Activated CD4-positive, alpha-beta T cell treated with anti-CD3 and anti-CD28 coated beads, Interleukin-2, amount 50 U/mL, for 4 hours (primary cell): ENCODE results near the gene TMPRSS15.
"Not testable (repeated sequence)": the region's sequence is repeated elsewhere in the genome, so short reads cannot be mapped to it uniquely, and the experiment has no call there.

Source experiments
- DNase-seq, 2 experiments: peaks; one replicate each; pipeline ENCODE4 v3.0.0-alpha.2; 2020

Gene TMPRSS15

DNA sequence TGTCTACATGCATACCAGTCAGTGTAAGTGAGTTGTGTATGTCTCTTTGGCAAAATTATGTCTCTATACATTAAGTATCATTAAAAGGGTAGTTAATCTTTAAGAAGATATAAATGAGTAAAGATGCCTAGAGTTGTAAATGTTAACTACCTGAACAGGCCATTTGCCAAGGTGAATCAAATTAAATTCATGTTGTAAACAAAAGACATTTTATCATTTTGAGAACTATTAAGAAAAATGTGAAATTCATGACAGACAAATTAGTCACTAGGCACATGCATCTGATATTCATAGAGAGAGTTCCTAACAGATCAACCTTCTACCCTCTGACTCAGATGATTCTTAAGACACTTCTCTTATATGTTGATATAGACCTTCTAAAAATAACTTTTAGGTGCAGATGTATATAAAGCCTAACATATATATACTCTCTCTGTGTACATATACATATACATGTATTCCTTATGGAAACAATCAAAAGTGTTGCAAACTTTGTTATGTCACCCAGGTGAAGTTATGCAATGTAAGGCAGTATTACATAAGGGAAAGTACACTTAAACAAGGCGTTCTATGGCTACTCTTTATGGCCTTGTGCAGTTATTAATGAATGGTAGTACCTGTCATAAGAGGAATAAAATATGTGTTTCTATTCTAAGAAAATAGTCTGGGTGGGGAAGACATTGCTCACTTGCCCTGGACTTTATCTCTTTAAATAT is at the start of gene TMPRSS15:
TSS of gene TMPRSS15 (minus strand) at position 51 of the 716 bp plus-strand sequence. CDS start 163 bp downstream, outside the sequence.
- DNase-seq: no peak

DNA sequence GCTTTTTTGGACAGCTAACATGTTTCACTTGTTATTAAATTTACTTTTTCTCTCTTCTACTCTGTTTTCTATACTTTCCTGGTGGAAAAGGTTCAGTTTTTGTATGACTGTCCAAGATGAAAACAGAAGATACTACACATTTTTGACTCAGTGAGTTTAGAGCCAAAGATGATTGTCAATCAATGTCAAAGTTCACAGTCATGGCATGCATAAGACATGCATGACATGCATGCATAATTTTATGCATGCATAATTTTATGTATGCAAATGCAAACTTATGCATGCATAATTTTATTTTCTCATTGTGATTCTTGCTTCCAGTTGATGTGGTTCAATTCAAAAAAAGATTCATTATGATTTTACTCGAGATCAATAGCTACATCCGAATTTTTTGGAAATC is 48.1 kb upstream of the TMPRSS15 start:
- no peak for DNase-seq

DNA sequence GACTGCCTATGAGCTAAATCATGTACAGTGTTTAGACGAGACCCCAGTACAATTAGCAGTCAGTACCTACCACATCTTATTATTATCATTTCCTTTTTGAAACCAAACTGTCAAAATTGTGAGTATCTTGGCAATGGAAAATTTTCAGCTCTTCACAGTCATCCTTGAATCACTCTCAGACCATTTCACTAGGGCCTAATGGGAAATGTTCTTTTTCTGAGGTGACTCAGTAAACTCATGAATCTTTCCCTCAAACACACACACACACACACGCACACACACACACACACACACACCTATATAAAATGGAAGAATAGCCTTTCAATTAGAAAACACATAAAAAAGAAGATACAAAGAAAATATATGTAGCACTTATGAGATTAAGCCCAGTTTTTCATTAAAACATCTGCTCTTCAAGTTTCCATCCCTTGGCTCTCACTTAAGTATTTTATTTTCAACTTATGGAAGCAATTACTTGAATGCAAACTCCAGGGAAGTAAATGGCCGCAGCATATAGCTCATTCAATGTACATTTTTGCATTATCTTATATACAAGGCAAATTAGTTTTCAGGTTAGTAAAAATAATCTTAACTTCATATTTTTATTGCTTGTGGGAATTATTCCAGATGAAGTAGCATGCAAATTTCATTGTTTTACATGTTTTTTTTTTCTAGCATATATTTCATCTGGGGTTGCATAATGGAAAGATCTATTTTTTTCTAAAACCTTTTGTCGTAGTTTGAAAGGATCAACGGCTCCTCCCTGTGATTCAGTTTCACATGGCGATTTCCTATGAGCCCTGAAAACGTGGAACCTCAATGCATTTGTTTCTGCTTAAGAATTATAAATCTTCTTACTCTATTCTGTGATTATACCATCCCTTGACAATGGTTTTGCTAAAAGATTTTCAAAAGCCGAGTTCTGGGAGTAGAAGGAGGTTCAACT is 46.3 kb upstream of the TMPRSS15 start:
- DNase-seq: no peak

DNA sequence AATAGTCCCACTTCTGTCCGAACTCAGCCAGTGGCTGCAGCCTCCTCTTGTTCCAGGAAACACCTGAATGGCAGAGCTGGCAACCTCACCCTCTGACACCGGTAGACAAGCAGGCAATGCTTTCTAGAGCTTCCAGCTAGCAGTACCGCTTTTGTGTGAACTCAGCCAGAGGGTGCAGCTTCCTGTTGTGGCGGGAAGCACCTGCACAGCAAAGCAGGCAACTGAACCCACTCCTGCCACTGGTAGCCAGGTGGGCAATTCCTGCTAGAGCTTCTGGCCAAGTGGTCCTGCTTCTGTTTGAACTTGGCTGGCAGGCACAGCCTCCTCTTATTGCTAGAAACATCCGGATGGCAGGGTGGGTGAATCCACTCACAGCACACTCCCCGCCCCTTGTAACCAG is 40.1 kb upstream of the TMPRSS15 start:
- no peak for DNase-seq

DNA sequence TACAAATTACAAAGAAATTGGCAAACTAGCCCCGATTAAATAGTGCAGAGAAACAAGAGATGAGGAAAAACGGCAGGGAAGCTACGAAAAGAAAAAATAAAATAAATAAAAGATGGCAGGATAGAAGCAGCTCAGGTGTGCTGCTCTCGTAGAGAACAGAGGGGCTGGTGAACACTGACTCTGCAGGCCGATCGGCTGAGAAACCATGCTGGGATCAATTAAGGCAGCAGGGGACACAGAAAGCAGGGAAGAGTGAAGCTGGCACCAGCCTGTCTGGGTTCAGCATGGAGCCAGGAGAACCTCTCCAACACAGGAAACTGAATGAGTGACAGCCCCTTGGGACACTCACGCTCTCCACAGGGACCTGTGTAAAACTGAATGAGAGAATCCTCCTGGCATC is 39.5 kb upstream of the TMPRSS15 start:
- DNase-seq: no peak

DNA sequence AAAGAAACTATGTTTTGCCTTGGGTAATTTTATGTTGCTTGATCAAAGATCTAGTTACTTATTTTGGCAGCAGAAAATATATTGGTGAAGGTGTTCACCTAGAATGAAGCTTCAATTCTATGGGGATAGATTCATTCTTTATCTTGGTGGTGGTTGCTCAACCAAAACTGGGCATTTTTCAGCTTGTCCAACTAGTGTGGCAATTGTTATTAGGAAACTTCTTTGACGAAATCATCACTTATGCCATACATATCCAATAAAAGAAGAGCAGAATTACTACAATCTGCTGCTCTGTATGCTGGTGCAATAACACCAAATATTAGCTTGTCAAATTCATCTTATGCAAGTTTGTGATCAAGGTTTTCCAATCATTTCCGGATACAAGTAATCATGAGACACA is 26.8 kb upstream of the TMPRSS15 start:
- no peak for DNase-seq

DNA sequence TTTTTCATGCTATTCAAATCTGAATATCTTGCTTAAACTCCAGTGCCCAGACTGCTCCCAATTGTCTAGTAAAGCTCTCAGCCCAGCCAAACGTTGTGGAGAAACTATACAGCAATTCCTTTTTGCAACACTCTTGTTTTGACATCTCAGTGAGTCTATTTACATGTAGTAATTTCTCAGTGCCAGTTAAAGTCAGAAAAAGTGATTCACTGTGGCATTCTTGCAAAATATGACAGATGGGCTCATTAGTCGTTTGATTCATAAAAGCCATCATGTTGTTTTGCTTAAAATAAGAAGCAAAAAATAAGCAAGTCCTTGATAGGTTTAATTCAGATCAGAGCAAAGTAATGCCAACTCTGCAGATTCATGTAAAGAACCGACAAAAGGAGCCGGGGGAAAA is 20.7 kb upstream of the TMPRSS15 start:
- no peak for DNase-seq

DNA sequence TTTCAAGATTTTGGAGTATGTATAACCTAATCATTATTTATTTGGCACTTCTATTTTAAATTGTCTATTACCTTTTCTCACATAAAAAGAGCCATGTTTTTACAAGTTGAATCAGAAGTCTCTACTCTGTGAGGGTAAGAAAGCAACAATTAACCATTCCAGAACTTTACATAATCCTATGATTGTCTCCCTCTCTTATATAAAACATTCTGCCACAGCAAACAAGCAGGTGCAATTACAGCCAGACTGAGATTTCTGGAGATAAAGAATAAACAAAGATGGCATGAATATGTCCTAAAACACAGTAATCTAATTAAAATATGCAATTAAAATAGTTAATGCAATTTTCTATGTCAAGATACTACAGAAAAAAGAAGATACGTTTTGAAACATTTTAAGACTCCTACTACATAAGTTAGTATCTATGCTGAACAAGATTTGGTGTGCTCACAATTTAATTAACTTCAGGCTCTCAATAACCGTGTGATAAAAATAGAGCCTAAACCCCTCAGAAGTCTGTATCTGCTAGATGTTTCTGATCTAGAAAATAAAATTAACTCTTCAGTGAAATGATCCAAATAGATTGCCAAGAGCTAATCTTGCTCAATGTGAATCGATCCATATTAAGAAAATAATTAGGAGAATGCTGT is 13.7 kb upstream of the TMPRSS15 start:
- no peak for DNase-seq

DNA sequence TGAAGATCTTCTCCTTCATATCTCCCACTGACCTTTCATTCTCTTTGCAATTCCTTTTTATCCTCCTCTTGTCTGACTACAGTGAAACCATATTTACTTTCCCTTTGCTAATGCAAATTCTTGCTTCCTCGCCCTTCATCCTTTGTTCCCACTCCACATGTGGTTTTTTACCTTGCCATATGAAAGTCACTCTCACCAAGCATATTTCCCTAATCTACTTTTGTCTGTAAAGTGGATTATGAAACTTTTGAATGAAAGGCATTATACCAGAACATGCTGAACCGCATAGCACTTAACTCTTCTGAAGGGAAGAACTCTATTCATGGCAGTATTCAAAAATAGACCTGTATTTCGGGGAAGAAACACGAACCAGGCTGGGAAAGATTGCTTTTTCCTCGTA is 8.0 kb upstream of the TMPRSS15 start:
- no peak for DNase-seq

DNA sequence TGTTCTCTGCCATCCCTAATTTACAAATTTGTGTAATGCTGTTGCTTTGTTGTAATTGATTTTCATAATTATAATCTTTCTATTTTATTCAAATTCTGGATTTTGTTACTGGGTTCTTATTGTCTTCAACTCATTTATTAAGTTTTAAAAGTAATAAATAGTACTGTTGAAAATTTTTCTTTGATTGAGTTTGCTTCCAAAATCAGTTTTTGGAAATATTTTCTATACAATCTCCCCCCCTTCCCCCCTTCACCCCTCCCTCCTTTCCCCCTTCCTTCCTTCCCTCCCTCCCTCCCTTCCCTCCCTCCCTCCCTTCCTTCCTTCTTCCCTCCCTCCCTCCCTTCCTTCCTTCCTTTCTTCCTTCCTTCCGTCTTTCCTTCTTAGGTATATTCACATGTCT is 6.0 kb upstream of the TMPRSS15 start:
- no peak for DNase-seq

DNA sequence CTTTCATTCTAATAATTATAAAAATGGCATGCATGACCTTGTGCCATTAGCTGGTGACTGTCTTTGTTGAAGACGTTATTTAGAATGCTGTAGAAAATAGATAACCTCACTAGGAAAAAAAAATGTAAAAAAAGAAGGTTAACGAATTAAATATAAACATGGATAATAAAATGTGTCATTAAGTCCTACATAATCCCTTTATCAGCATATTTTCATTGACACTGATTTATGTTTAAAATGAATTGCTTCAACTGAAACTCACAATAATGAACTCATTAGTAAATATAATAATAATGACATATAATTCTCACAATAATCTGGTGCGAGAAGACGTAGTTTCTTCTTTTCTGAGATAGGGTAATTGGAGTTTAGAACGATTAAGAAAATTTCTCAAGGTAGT is 4.7 kb downstream of the TMPRSS15 start:
- DNase-seq: no peak

DNA sequence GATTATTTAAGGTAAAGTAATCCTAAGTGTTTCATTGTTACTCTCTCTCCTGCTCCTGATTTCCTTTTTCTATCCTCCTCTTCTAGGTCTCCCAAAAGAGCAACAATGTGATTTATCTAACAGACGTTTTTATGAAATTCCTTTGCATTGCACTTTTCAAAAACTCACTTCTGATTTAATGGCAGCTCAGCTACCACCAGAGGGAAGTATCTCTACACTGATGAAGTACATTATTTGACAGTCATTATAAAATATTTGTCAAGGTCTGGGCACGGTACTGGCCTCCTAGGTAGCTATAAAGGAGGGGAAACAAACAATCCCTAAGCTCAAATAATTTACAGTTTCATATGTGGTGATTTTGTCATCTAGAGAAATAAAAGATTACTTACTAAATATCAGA is 15.6 kb downstream of the TMPRSS15 start:
- no peak for DNase-seq

DNA sequence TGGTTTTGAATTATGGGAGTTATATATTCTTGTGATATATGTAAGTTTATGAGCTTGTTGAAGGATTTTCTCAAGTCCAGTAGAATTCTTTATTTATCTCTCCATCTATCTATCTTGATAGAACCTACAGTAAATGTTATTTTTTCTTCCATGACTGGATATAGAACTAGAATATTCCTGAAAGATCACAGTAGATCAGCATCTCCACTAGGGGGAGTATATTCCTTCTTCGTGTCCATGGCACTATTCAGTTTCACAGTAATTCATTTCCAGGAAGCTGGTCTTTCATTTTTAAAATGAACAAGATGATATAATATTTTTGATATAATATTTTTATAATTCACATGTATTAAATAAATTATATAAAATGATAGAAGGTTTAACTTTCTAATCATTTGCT is 18.8 kb downstream of the TMPRSS15 start:
- no peak for DNase-seq

DNA sequence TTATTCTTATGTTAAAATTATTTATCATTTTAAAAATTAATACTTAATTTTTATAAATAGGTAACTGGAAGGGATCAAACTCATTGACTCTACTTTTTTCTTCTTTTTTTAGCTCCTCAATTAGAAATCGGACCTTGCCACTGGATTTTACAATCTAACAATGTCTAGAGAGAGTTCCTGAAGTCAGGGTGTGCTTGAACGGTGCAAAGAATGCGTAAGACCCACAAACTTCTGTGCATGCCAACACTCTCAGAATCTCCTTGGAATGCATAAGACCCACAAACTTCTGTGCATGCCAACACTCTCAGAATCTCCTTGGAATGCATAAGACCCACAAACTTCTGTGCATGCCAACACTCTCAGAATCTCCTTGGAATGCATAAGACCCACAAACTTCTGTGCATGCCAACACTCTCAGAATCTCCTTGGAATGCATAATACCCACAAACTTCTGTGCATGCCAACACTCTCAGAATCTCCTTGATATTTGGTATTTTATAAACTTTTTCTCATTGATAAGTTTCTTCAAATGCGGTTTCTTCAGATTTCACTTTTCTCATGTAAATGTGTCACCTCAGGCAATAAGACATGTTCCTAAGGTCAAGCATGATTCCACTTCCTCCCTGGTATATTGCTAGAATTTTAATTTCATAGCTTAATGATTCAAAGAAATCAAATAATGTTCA is 20.5 kb downstream of the TMPRSS15 start:
- DNase-seq: not testable (repeated sequence)

DNA sequence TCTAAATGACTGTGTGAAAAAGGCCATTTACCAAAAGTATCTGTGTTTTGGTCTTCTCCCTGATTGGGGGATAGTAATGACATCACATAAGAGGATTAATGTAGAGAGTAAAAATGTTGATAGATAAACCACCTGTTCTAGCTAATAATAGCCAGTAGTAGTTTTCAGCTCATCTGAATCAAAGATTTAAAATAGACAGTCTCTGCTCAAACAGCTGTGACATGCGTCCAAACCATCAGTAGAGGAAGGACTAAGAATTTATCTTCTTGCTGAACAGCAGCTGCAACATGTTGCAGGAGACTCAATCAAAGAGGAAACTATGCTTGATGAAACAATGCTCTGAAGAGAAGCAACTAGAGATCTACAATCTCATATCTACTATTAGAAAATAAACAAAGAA is 21.4 kb downstream of the TMPRSS15 start:
- DNase-seq: no peak

DNA sequence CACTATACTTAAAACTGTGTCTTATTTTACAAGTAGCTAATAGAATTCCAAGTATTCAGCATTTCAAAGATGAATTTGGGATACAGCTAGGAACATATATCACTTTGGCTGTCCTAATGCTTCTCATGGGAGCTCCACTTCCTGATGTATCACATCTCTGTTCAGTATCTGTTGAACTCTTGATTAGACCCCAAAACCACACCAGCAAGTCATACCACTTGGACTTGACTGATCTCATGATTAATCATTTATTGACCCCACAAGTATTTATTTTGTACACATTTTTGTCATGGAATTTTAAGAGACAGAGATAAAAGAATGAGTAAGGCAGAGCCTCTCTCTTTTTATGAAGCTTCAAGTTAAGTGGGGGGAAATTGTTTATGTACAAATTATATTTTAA is 30.0 kb downstream of the TMPRSS15 start:
- DNase-seq: no peak

DNA sequence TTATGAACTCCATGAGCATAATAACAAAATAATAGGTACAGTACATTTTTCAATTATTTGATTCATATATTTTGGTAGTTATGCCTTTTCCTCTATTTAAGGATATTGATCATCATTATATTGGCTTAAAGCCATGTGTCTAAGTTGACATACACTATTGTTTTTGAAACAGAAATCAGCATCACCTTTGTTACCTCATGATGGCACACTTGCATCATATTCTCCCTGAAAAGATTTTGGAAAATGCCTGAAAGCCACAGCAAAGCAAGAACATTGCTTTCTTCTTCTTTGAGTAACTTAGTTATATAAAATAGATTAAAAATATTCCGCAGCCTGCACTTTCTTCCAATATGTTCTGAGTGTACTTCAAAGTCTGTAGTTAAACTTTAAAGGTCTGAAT is 33.3 kb downstream of the TMPRSS15 start:
- DNase-seq: no peak

DNA sequence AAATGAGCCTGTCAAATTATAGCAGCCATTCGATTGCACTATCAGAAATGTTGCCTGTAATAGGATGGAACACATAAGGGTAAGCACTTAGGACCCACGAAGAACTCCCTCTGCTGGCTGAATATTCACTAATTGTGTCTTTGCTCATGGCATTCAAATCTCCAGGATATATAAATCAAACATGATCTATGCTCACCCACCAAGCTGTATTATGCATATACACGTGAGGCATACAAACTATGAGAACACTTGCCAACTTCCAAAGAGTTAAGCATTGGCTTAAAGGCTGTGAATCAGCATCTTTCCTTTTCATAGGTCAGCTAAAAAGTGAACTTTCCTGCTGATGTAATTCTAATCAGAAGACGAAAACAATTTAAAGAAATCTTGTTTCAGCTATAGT is 34.5 kb downstream of the TMPRSS15 start:
- no peak for DNase-seq

DNA sequence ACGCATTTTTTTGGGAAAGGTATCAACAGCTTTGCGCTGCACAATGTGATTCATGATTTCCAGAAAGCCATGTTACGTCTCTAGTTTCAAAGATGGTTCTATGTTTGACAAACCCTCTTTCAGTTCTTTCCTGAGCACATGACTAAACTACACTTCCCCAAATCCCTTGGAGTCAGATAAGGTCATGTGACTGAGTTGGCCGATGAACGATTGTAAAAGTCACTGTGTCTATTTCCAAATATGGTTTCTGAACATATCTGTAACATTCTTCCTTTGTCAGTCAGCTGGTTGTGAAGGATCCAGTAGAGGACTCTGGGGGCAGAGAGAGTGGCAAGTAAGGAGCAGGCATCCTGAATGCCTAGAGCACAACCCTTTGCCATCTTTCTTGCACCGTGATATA is 35.4 kb downstream of the TMPRSS15 start:
- DNase-seq: no peak

DNA sequence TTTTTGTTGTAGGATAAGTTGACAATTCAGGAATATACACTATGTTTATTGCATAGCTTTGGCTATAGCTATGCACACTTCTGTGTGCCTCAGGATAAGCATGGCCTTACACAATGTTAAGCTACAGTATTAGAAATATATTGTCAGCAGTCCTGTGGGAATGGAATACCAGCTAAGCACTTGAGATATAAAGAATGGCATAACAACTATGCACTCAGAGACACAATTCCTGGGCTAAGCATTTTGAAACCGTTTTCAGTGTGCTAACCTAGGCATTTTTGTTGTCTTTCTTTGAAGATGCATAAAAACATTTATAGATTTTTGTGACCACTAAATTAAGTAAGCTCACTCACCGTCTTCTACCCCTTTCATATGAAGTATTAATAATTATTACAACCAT is 46.8 kb downstream of the TMPRSS15 start:
- no peak for DNase-seq

DNA sequence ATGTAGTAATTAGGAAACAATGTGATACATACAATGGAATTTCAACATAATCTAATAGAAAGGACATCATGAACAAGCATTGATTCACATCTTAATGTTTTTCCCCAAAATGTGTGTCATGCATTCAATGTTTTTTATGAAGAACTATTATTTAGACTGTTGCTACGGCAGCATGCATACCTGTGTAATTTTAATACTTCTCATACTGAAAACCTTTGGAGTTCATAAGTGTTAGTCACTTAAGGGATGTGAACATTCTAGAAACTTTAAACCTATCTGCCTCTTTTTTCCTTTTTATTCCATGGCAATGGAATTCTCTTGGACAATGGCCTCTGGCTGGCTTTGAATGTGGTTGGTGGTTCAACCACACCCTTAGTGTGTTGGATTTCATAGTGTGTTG is 48.6 kb downstream of the TMPRSS15 start:
- DNase-seq: no peak

DNA sequence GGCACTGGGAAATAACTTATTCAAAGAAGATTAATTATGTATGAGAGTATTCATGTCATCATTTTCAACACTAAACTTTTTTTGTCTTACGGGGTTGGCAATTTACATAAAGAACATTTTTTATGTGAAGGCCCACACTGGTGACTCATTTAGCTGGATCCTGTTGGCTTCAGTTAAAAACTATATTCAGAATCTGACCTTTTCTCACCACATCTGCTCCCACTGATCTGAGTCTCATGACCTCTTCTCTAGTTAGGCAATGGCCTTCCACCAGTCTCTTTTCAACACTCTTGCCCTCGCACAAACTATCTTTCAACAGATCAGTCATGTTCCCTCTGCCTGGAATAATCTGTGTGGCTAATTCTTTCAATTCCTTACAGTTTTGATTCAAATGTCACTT is 53.4 kb downstream of the TMPRSS15 start:
- DNase-seq: no peak

DNA sequence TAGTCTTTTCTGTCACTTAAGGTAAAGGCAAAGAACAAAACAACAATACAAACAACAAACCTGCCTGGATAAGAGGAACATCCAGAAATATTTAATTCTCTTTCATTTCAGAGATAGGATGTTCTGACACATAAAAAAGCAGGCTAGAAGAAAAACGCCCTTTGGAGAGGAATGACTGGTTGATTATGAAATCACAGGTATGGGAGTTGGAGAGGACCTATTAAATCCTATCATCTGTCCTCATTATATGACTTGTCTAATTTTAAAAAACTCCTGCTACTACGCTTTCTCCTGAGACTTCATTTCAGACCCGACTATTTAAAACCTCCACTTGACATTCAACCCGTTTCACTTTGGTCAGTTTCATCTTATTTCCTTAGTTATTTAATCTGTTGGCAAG is 54.1 kb downstream of the TMPRSS15 start:
- DNase-seq: no peak
